Nephron (organoid): ENCODE results near the gene RGR.

Experiments used
- H3K27ac Mint-ChIP-seq, 3 experiments: 2 replicates each; pipeline ENCODE4 v1.8.0; 2020; ENCODE audit warnings: mixed read lengths in 3 of 3, mild to moderate bottlenecking in 2 of 3, moderate library complexity in 1 of 3
- H3K27me3 Mint-ChIP-seq: 2 replicates; pipeline ENCODE4 v1.8.0; 2021; ENCODE audit warnings: low read depth, mild to moderate bottlenecking, moderate library complexity, mixed read lengths
- H3K36me3 Mint-ChIP-seq: 2 replicates; pipeline ENCODE4 v1.8.0; 2020; ENCODE audit warnings: low read depth, mixed read lengths
- H3K4me1 Mint-ChIP-seq: 2 replicates; pipeline ENCODE4 v1.8.0; 2020; ENCODE audit warnings: mixed read lengths
- H3K4me3 Mint-ChIP-seq, 3 experiments: 2 replicates each; pipeline ENCODE4 v1.8.0; 2020; ENCODE audit warnings: mild to moderate bottlenecking in 3 of 3, mixed read lengths in 3 of 3, moderate library complexity in 2 of 3
- H3K9me3 Mint-ChIP-seq: 2 replicates; pipeline ENCODE4 v1.8.0; 2020; ENCODE audit warnings: mixed read lengths
- TF ChIP-seq, protein P1 (sequence below), 3 experiments: fragments of 200-600 bp; sonication (generic); IDR thresholded peaks; one replicate each; pipeline ENCODE4 v1.5.0; 2021; ENCODE audit warnings: antibody characterized with exemption in 3 of 3; ENCODE audit not compliant: unreplicated experiment in 3 of 3

RGR gene

DNA sequence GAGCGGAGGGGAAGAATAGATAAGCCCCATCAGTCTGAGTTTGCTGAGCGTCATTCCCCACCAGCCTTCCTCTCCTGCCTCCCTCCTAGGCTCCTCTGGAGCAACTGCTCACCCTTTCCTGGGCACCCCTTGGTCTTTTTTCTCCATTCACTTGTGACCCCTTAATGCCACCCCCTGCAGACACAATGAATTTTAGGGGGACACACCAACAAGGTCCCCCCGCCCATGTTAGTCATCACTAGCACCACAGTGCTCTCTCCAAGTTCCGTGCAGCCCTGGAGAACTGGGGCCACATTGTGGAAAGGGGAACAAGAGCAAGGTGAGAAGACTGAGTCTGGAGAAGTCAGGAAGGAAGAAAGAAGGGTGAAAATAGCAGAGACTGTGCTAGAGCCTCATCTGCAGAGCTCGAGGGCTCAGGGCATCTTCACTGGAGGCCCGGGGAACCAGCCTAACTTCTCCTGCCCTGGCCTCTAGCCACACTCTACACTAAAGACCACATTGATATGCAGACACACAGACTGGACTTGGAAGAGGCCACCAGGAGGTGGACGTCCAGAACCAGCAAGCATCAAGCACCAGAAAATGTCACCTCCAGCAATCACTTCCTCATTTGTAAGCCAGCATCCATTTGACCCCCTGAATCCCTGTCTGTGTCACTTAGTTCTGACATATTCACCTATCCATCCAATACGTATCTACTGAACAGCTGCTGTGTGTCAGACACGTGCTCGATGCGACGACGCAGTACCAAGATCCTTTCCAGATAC is 17.5 kb downstream of the RGR start:
- Mint-ChIP-seq H3K36me3 (no peaks in the 10 kb centered on the region), H3K9me3 (no peaks in the 10 kb centered on the region), H3K4me1 (peaks cover 9% of the 10 kb centered on the region), H3K27me3 (peaks cover 23% of the 10 kb centered on the region), H3K27ac (no peak overlapping the region), H3K4me3 (no peak overlapping the region)
- TF ChIP-seq, protein P1, sequence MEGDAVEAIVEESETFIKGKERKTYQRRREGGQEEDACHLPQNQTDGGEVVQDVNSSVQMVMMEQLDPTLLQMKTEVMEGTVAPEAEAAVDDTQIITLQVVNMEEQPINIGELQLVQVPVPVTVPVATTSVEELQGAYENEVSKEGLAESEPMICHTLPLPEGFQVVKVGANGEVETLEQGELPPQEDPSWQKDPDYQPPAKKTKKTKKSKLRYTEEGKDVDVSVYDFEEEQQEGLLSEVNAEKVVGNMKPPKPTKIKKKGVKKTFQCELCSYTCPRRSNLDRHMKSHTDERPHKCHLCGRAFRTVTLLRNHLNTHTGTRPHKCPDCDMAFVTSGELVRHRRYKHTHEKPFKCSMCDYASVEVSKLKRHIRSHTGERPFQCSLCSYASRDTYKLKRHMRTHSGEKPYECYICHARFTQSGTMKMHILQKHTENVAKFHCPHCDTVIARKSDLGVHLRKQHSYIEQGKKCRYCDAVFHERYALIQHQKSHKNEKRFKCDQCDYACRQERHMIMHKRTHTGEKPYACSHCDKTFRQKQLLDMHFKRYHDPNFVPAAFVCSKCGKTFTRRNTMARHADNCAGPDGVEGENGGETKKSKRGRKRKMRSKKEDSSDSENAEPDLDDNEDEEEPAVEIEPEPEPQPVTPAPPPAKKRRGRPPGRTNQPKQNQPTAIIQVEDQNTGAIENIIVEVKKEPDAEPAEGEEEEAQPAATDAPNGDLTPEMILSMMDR (IDR thresholded peaks at IDR 0.05; ENCODE audit: unreplicated experiment in 3 of 3) = no peak

DNA sequence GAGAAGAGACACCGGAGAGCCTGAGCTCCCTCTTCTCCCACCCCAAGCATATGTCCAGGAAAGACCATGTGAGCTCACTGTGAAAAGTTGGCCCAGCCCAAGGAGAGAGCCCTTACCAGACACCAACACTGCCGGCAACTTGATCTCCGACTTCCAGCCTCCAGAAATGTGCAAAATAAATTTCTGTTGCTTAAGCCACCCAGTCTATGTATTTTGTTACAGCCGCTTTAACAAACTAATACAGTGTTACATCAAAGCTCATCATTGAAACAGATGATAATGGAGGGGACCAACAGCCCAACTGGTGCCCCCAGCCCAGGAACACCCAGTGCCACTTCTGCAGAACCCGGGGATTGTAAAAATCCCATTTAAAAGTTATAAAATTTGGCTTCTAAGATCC is 18.9 kb downstream of the RGR start:
- no peak overlapping the region for H3K27ac Mint-ChIP-seq
- TF ChIP-seq, protein P1 (IDR thresholded peaks at IDR 0.05; ENCODE audit: unreplicated experiment in 3 of 3) = no peak
- H3K9me3 Mint-ChIP-seq = no peaks in the 10 kb centered on the region
- H3K4me3 Mint-ChIP-seq = no peak overlapping the region
- H3K27me3 Mint-ChIP-seq = peaks cover 28% of the 10 kb centered on the region
- peaks cover 9% of the 10 kb centered on the region for H3K4me1 Mint-ChIP-seq
- no peaks in the 10 kb centered on the region for H3K36me3 Mint-ChIP-seq

DNA sequence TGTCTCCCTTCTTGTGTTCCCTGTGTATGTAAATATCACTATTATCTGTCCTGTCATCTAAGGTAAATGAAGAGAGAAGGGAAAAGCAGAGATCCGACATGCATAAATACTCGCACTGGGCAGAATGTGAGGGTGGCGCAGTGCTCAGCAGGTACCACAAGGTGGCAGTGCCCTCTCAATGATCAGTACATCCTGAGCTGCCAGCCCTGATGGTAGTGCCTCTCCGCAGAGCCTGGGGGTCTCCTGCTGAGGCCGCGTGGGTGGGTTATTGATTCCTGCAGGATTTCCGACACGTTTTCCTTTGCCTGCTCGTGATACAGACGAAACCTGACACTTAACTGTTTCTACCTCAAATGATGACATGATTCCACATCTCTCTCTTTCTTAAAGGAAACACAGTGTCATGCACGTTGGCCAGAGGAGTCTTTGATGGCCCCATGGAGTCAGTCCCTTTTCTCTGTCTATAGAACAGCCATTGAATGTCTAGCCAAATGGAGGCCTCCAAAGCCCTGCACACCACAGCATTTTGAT is 19.8 kb downstream of the RGR start:
- TF ChIP-seq, protein P1 (IDR thresholded peaks at IDR 0.05; ENCODE audit: unreplicated experiment in 3 of 3) = peak; percentile 94 to 95 (median 95)
- H3K27me3 Mint-ChIP-seq = peaks cover 28% of the 10 kb centered on the region
- H3K9me3 Mint-ChIP-seq = no peaks in the 10 kb centered on the region
- H3K27ac Mint-ChIP-seq = no peak overlapping the region
- H3K4me1 Mint-ChIP-seq = peaks cover 9% of the 10 kb centered on the region
- H3K36me3 Mint-ChIP-seq = no peaks in the 10 kb centered on the region
- no peak overlapping the region for H3K4me3 Mint-ChIP-seq

DNA sequence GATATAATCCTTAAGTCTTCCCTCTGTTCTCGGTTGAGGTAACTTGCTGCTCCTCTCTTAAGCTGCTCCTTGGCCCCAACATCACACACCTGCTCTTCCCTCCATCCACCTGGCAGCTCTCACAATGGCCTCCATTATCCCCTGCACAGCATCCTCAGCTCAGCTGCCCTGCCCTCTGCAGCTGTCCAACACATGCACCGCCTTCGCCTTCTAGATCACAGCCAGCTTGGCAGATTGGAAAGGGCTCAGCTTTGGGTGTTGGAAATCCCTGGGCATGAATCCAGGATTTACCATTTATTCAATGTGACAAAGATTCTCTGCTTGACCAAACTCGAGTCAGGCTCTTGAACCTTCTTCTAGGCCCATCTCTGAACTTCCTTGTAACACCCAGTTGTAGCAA is 20.6 kb downstream of the RGR start:
- no peak overlapping the region for H3K4me3 Mint-ChIP-seq

DNA sequence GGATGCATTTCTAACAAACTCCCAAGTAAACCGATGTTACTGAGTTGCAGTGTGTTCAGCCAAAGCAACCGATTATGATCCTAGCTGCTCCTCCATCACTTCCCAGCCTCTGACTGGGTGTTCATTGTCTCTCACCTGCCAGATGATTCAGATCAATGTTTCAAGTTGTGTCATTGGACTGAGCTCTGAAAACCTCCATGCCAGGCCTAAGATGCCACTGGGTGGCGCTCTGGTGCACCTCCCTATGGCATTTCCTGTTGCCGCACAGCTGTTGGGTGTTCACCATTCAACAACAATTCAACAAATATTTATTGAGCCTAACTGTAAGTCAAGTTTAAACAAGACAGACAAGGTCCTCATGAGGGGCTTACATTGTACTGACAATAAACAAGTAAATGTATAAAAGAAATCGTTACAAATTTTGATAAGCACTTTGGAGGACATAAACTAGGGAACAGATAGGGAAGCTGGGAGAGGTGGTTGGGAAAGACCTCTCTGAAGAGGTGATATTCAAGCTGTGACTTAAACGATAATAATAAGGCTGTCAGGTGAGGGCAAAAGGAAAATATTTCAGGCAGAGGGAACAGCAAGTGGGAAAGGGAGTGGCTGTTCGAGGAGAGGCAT is 22.8 kb downstream of the RGR start:
- H3K27me3 Mint-ChIP-seq = peaks cover 31% of the 10 kb centered on the region
- H3K4me1 Mint-ChIP-seq = peaks cover 9% of the 10 kb centered on the region
- no peaks in the 10 kb centered on the region for H3K9me3 Mint-ChIP-seq
- H3K36me3 Mint-ChIP-seq = no peaks in the 10 kb centered on the region
- TF ChIP-seq, protein P1 (IDR thresholded peaks at IDR 0.05; ENCODE audit: unreplicated experiment in 3 of 3) = no peak
- H3K27ac Mint-ChIP-seq = no peak overlapping the region
- no peak overlapping the region for H3K4me3 Mint-ChIP-seq

More for the DNA sequence above, 20.6 kb downstream of the RGR start:
- peaks cover 29% of the 10 kb centered on the region for H3K27me3 Mint-ChIP-seq
- no peaks in the 10 kb centered on the region for H3K9me3 Mint-ChIP-seq
- TF ChIP-seq, protein P1 (IDR thresholded peaks at IDR 0.05; ENCODE audit: unreplicated experiment in 3 of 3) = no peak
- H3K27ac Mint-ChIP-seq = peak overlapping the region in 2 of 3 experiments; percentile 11 to 23
- peaks cover 9% of the 10 kb centered on the region for H3K4me1 Mint-ChIP-seq
- H3K36me3 Mint-ChIP-seq = no peaks in the 10 kb centered on the region
